A549 (cell line): Measurements from ENCODE around the gene USP11.

ENCODE experiments used
- BHLHE40 ChIP-seq: IDR thresholded peaks from 2 replicates; pipeline ENCODE4 v1.6.1; 2012; ENCODE audit warnings: low read depth, low read length, inconsistent platforms
- HOXA7 ChIP-seq: fragments of 250-450 bp; sonication (Bioruptor Pico); IDR thresholded peaks from 2 replicates; pipeline ENCODE4 v1.5.0; 2020; ENCODE audit warnings: mild to moderate bottlenecking, moderate library complexity
- JUN ChIP-seq, 2 experiments: fragments of >200 bp; sonication (Bioruptor Twin); formaldehyde crosslinking; IDR thresholded peaks; 2 replicates in 1 of 2; 3 replicates in 1 of 2; pipeline ENCODE4 v1.6.1; 2016 to 2017
- KDM1A ChIP-seq: fragments of 200-600 bp; sonication (generic); IDR thresholded peaks from 2 replicates; pipeline ENCODE4 v1.6.1; 2016; ENCODE audit warnings: low read depth, mild to moderate bottlenecking
- MYC ChIP-seq: IDR thresholded peaks from 2 replicates; pipeline ENCODE4 v1.6.1; 2012; ENCODE audit warnings: mild to moderate bottlenecking, inconsistent platforms, low read length, improper control_type of control experiment, borderline replicate concordance
- POLR2AphosphoS2 ChIP-seq: conservative IDR thresholded peaks from 2 replicates; pipeline ENCODE4 v1.6.1; 2012; ENCODE audit warnings: low read length, improper control_type of control experiment, inconsistent platforms
- ZFP36 ChIP-seq: fragments of 450-650 bp; IDR thresholded peaks from 2 replicates; pipeline ENCODE4 v1.6.1; 2014; ENCODE audit warnings: borderline replicate concordance; ENCODE audit not compliant: partially characterized antibody
- TF ChIP-seq, protein P1 (sequence below): fragments of >200 bp; sonication (Bioruptor Twin); formaldehyde crosslinking; IDR thresholded peaks from 3 replicates; pipeline ENCODE4 v1.5.1; 2016
- TF ChIP-seq, protein P2 (sequence below): fragments of 450-650 bp; IDR thresholded peaks from 2 replicates; pipeline ENCODE4 v1.6.1; 2014; ENCODE audit warnings: antibody characterized with exemption

DNA sequence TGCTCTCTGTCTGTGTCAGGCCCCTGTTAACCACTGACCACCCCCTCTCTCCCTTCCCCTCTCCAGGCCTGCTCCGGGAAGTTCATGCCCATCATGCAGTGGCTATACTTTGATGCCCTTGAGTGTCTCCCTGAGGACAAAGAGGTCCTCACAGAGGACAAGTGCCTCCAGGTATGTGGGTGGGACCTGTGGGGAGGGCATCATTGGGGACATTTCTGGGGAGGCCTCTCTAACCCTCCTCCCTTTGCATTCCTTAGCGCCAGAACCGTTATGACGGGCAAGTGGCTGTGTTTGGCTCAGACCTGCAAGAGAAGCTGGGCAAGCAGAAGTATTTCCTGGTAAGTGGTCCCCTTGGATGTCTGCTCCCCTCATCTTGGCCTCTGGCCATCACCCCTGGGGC is 29.9 kb upstream of the USP11 start:
- TF ChIP-seq, protein P1, sequence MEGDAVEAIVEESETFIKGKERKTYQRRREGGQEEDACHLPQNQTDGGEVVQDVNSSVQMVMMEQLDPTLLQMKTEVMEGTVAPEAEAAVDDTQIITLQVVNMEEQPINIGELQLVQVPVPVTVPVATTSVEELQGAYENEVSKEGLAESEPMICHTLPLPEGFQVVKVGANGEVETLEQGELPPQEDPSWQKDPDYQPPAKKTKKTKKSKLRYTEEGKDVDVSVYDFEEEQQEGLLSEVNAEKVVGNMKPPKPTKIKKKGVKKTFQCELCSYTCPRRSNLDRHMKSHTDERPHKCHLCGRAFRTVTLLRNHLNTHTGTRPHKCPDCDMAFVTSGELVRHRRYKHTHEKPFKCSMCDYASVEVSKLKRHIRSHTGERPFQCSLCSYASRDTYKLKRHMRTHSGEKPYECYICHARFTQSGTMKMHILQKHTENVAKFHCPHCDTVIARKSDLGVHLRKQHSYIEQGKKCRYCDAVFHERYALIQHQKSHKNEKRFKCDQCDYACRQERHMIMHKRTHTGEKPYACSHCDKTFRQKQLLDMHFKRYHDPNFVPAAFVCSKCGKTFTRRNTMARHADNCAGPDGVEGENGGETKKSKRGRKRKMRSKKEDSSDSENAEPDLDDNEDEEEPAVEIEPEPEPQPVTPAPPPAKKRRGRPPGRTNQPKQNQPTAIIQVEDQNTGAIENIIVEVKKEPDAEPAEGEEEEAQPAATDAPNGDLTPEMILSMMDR: no peak
- TF ChIP-seq POLR2AphosphoS2: no peak
- TF ChIP-seq JUN (IDR thresholded peaks at IDR 0.05): no peak
- TF ChIP-seq HOXA7: no peak
- TF ChIP-seq ZFP36: no peak
- no peak for TF ChIP-seq MYC
- TF ChIP-seq, protein P2, sequence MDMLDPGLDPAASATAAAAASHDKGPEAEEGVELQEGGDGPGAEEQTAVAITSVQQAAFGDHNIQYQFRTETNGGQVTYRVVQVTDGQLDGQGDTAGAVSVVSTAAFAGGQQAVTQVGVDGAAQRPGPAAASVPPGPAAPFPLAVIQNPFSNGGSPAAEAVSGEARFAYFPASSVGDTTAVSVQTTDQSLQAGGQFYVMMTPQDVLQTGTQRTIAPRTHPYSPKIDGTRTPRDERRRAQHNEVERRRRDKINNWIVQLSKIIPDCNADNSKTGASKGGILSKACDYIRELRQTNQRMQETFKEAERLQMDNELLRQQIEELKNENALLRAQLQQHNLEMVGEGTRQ: no peak
- no peak for TF ChIP-seq KDM1A
- TF ChIP-seq BHLHE40: no peak
